ENCODE results near the gene TBX5. TPM values are rescaled to one million over a fixed set of nuclear protein-coding genes. Genes with fewer than 3 reads are reported as not detected.

TBX5 gene
- total RNA-seq, 1 experiment from 2014 or later, result not detected

- DNase-seq, result no peak
Observed at GRCh38 chr12:114343585-114344302, 62.2 kb downstream of the TBX5 start.

GRCh38 chr12:114342656-114343055, 63.3 kb downstream of the TBX5 start:
- H3K27me3 ChIP-seq, result 0 out of 2 replicates have a peak, but pooled peaks cover 3% of the 10 kb centered on the region
- H3K4me3 ChIP-seq, result no peak overlapping the region
- DNase-seq, result no peak
- H3K27ac ChIP-seq, result no peak overlapping the region
- no peaks in the 10 kb centered on the region for H3K36me3 ChIP-seq
- H3K9me3 ChIP-seq (replicated peaks), result no peaks in the 10 kb centered on the region
- no peaks in the 10 kb centered on the region for H3K4me1 ChIP-seq

More at GRCh38 chr12:114343585-114344302, 62.2 kb downstream of the TBX5 start:
- Histone ChIP-seq H3K4me3 (no peak overlapping the region), H3K27me3 (0 out of 2 replicates have a peak, but pooled peaks cover 1% of the 10 kb centered on the region), H3K27ac (no peak overlapping the region), H3K4me1 (no peaks in the 10 kb centered on the region), H3K9me3 (replicated peaks) (no peaks in the 10 kb centered on the region), H3K36me3 (no peaks in the 10 kb centered on the region)

- no peak overlapping the region for H3K27ac ChIP-seq
Observed at GRCh38 chr12:114341635-114342034, 64.3 kb downstream of the TBX5 start.

GRCh38 chr12:114340231-114340630, 65.7 kb downstream of the TBX5 start:
- no peaks in the 10 kb centered on the region for H3K4me1 ChIP-seq
- H3K27me3 ChIP-seq, result 0 out of 2 replicates have a peak, but pooled peaks cover 3% of the 10 kb centered on the region
- H3K27ac ChIP-seq, result no peak overlapping the region
- H3K9me3 ChIP-seq (replicated peaks), result no peaks in the 10 kb centered on the region
- H3K36me3 ChIP-seq, result no peaks in the 10 kb centered on the region
- no peak for DNase-seq
- H3K4me3 ChIP-seq, result no peak overlapping the region

More at GRCh38 chr12:114341635-114342034, 64.3 kb downstream of the TBX5 start:
- H3K4me3 ChIP-seq, result no peak overlapping the region
- H3K27me3 ChIP-seq, result 0 out of 2 replicates have a peak, but pooled peaks cover 3% of the 10 kb centered on the region
- H3K9me3 ChIP-seq (replicated peaks), result no peaks in the 10 kb centered on the region
- H3K36me3 ChIP-seq, result no peaks in the 10 kb centered on the region
- no peak for DNase-seq
- no peaks in the 10 kb centered on the region for H3K4me1 ChIP-seq

GRCh38 chr12:114339626-114340025, 66.3 kb downstream of the TBX5 start:
- H3K27ac ChIP-seq, result no peak overlapping the region
- H3K4me1 ChIP-seq, result no peaks in the 10 kb centered on the region

GRCh38 chr12:114335607-114336006, 70.3 kb downstream of the TBX5 start:
- no peak overlapping the region for H3K27ac ChIP-seq
- H3K4me3 ChIP-seq, result no peak overlapping the region
- no peak for DNase-seq
- H3K9me3 ChIP-seq (replicated peaks), result no peaks in the 10 kb centered on the region
- 0 out of 2 replicates have a peak, but pooled peaks cover 3% of the 10 kb centered on the region for H3K27me3 ChIP-seq
- no peaks in the 10 kb centered on the region for H3K36me3 ChIP-seq
- no peaks in the 10 kb centered on the region for H3K4me1 ChIP-seq

More at GRCh38 chr12:114339626-114340025, 66.3 kb downstream of the TBX5 start:
- no peaks in the 10 kb centered on the region for H3K36me3 ChIP-seq
- H3K4me3 ChIP-seq, result no peak overlapping the region
- DNase-seq, result no peak
- 0 out of 2 replicates have a peak, but pooled peaks cover 3% of the 10 kb centered on the region for H3K27me3 ChIP-seq
- no peaks in the 10 kb centered on the region for H3K9me3 ChIP-seq (replicated peaks)

- DNase-seq, result no peak
- no peak overlapping the region for H3K27ac ChIP-seq
- H3K4me3 ChIP-seq, result no peak overlapping the region
- no peaks in the 10 kb centered on the region for H3K9me3 ChIP-seq (replicated peaks)
- H3K4me1 ChIP-seq, result no peaks in the 10 kb centered on the region
- H3K36me3 ChIP-seq, result no peaks in the 10 kb centered on the region
- H3K27me3 ChIP-seq, result 0 out of 2 replicates have a peak, but pooled peaks cover 3% of the 10 kb centered on the region
Observed at GRCh38 chr12:114334395-114334794, 71.5 kb downstream of the TBX5 start.

- H3K4me1 ChIP-seq, result no peaks in the 10 kb centered on the region
- no peaks in the 10 kb centered on the region for H3K36me3 ChIP-seq
- no peak overlapping the region for H3K27ac ChIP-seq
- no peaks in the 10 kb centered on the region for H3K9me3 ChIP-seq (replicated peaks)
- no peak for DNase-seq
- H3K4me3 ChIP-seq, result no peak overlapping the region
- H3K27me3 ChIP-seq, result no peaks in the 10 kb centered on the region
Observed at GRCh38 chr12:114328292-114328691, 77.7 kb downstream of the TBX5 start.

- DNase-seq, result no peak
- Histone ChIP-seq H3K9me3 (replicated peaks) (no peaks in the 10 kb centered on the region), H3K36me3 (no peaks in the 10 kb centered on the region), H3K4me1 (no peaks in the 10 kb centered on the region), H3K4me3 (no peak overlapping the region), H3K27ac (no peak overlapping the region), H3K27me3 (no peaks in the 10 kb centered on the region)
Observed at GRCh38 chr12:114327765-114328164, 78.2 kb downstream of the TBX5 start.

- H3K36me3 ChIP-seq, result no peaks in the 10 kb centered on the region
- H3K9me3 ChIP-seq (replicated peaks), result no peaks in the 10 kb centered on the region
- H3K4me1 ChIP-seq, result no peaks in the 10 kb centered on the region
- H3K4me3 ChIP-seq, result no peak overlapping the region
- H3K27ac ChIP-seq, result no peak overlapping the region
- H3K27me3 ChIP-seq, result no peaks in the 10 kb centered on the region; the same call in 1 of the 2 replicates
- no peak for DNase-seq
Observed at GRCh38 chr12:114321524-114321923, 84.4 kb downstream of the TBX5 start.

- Histone ChIP-seq H3K4me3 (no peak overlapping the region), H3K27me3 (no peaks in the 10 kb centered on the region; the same call in 1 of the 2 replicates)
- no peak for DNase-seq
Observed at GRCh38 chr12:114320968-114321367, 85.0 kb downstream of the TBX5 start.

GRCh38 chr12:114320101-114320500, 85.8 kb downstream of the TBX5 start:
- Histone ChIP-seq H3K27ac (no peak overlapping the region), H3K4me1 (no peaks in the 10 kb centered on the region), H3K36me3 (no peaks in the 10 kb centered on the region), H3K27me3 (no peaks in the 10 kb centered on the region; the same call in 1 of the 2 replicates), H3K9me3 (replicated peaks) (no peaks in the 10 kb centered on the region), H3K4me3 (no peak overlapping the region)
- no peak for DNase-seq

More at GRCh38 chr12:114320968-114321367, 85.0 kb downstream of the TBX5 start:
- H3K36me3 ChIP-seq, result no peaks in the 10 kb centered on the region
- H3K9me3 ChIP-seq (replicated peaks), result no peaks in the 10 kb centered on the region
- no peaks in the 10 kb centered on the region for H3K4me1 ChIP-seq
- no peak overlapping the region for H3K27ac ChIP-seq

- no peaks in the 10 kb centered on the region for H3K36me3 ChIP-seq
- no peaks in the 10 kb centered on the region; the same call in 1 of the 2 replicates for H3K27me3 ChIP-seq
- H3K4me3 ChIP-seq, result no peak overlapping the region
- no peak for DNase-seq
- no peak overlapping the region for H3K27ac ChIP-seq
- H3K9me3 ChIP-seq (replicated peaks), result no peaks in the 10 kb centered on the region
- H3K4me1 ChIP-seq, result no peaks in the 10 kb centered on the region
Observed at GRCh38 chr12:114319422-114319821, 86.5 kb downstream of the TBX5 start.

- H3K36me3 ChIP-seq, result no peaks in the 10 kb centered on the region
- H3K27ac ChIP-seq, result no peak overlapping the region
- DNase-seq, result no peak
- no peaks in the 10 kb centered on the region for H3K9me3 ChIP-seq (replicated peaks)
- H3K4me1 ChIP-seq, result no peaks in the 10 kb centered on the region
- no peak overlapping the region for H3K4me3 ChIP-seq
- H3K27me3 ChIP-seq, result no peaks in the 10 kb centered on the region; the same call in 1 of the 2 replicates
Observed at GRCh38 chr12:114318984-114319383, 87.0 kb downstream of the TBX5 start.

GRCh38 chr12:114316076-114316475, 89.9 kb downstream of the TBX5 start:
- Histone ChIP-seq H3K27me3 (no peaks in the 10 kb centered on the region; the same call in 1 of the 2 replicates), H3K9me3 (replicated peaks) (no peaks in the 10 kb centered on the region), H3K4me1 (no peaks in the 10 kb centered on the region), H3K36me3 (no peaks in the 10 kb centered on the region), H3K27ac (no peak overlapping the region), H3K4me3 (no peak overlapping the region)
- no peak for DNase-seq
